ENCODE measurements around the gene STAMBPL1. TPM values are rescaled to one million over a fixed set of nuclear protein-coding genes. Genes with fewer than 3 reads are reported as not detected.

Gene STAMBPL1
- total and polyA plus RNA-seq, 2 donors (not counting 1 experiment from before 2014, with no cell fraction given) = 45.6 to 72.5 TPM

GRCh38 chr10:88941026-88941425, 61.0 kb downstream of the STAMBPL1 start:
- H3K27ac ChIP-seq (ENCODE audit: insufficient read depth, low read length) = no peak overlapping the region
- TF ChIP-seq CTCF (conservative IDR thresholded peaks at IDR 0.05 in 1 of 2, IDR thresholded peaks at IDR 0.05 in 1 of 2; ENCODE audit: low read depth in 1 of 2, low read length in 2 of 2) (no peak), EZH2 (IDR thresholded peaks at IDR 0.05; ENCODE audit: low read length, missing control alignments) (no peak)
- no peak overlapping the region for H3K9ac ChIP-seq (ENCODE audit: insufficient read depth, low read length)
- H2AFZ ChIP-seq (ENCODE audit: low read length) = no peak overlapping the region
- no peaks in the 10 kb centered on the region for H3K4me1 ChIP-seq (ENCODE audit: control insufficient read depth, extremely low read depth, insufficient read depth, low read length)
- no peak overlapping the region for H3K4me2 ChIP-seq (ENCODE audit: extremely low read depth, insufficient read depth, low read length)
- peaks cover 10% of the 10 kb centered on the region for H3K36me3 ChIP-seq (ENCODE audit: control insufficient read depth, insufficient read depth, low read length)
- H4K20me1 ChIP-seq (ENCODE audit: control insufficient read depth, extremely low read depth, insufficient read depth, low read length) = no peaks in the 10 kb centered on the region
- no peaks in the 10 kb centered on the region for H3K9me3 ChIP-seq (ENCODE audit: control insufficient read depth, insufficient read depth, low read depth, low read length)
- H3K27me3 ChIP-seq (ENCODE audit: control insufficient read depth, insufficient read depth, low read length) = no peaks in the 10 kb centered on the region
- no peaks in the 10 kb centered on the region for H3K79me2 ChIP-seq (ENCODE audit: control insufficient read depth, insufficient read depth, low read length)
- DNase-seq (ENCODE audit: low read depth in 2 of 2) = no peak
- H3K4me3 ChIP-seq (replicated peaks in 1 of 4; ENCODE audit: control extremely low read depth in 1 of 4, insufficient read depth in 1 of 4, low read depth in 3 of 4, low read length in 4 of 4) = no peak overlapping the region

GRCh38 chr10:88943778-88944177, 63.7 kb downstream of the STAMBPL1 start:
- H3K9me3 ChIP-seq (ENCODE audit: control insufficient read depth, insufficient read depth, low read depth, low read length) = no peaks in the 10 kb centered on the region
- H3K27me3 ChIP-seq (ENCODE audit: control insufficient read depth, insufficient read depth, low read length) = no peaks in the 10 kb centered on the region
- TF ChIP-seq CTCF (conservative IDR thresholded peaks at IDR 0.05 in 1 of 2, IDR thresholded peaks at IDR 0.05 in 1 of 2; ENCODE audit: low read depth in 1 of 2, low read length in 2 of 2) = no peak
- TF ChIP-seq EZH2 (IDR thresholded peaks at IDR 0.05; ENCODE audit: low read length, missing control alignments) = no peak
- H3K4me3 ChIP-seq (replicated peaks in 1 of 4; ENCODE audit: control extremely low read depth in 1 of 4, insufficient read depth in 1 of 4, low read depth in 3 of 4, low read length in 4 of 4) = no peak overlapping the region
- H3K36me3 ChIP-seq (ENCODE audit: control insufficient read depth, insufficient read depth, low read length) = peaks cover 8% of the 10 kb centered on the region
- H3K4me2 ChIP-seq (ENCODE audit: extremely low read depth, insufficient read depth, low read length) = no peak overlapping the region
- H4K20me1 ChIP-seq (ENCODE audit: control insufficient read depth, extremely low read depth, insufficient read depth, low read length) = no peaks in the 10 kb centered on the region
- H2AFZ ChIP-seq (ENCODE audit: low read length) = no peak overlapping the region
- H3K79me2 ChIP-seq (ENCODE audit: control insufficient read depth, insufficient read depth, low read length) = peaks cover 3% of the 10 kb centered on the region
- no peak overlapping the region for H3K9ac ChIP-seq (ENCODE audit: insufficient read depth, low read length)
- DNase-seq (ENCODE audit: low read depth in 2 of 2) = no peak
- no peak overlapping the region for H3K27ac ChIP-seq (ENCODE audit: insufficient read depth, low read length)
- H3K4me1 ChIP-seq (ENCODE audit: control insufficient read depth, extremely low read depth, insufficient read depth, low read length) = no peaks in the 10 kb centered on the region

- H3K27ac ChIP-seq (ENCODE audit: insufficient read depth, low read length) = no peak overlapping the region
- H3K4me2 ChIP-seq (ENCODE audit: extremely low read depth, insufficient read depth, low read length) = no peak overlapping the region
- no peaks in the 10 kb centered on the region for H4K20me1 ChIP-seq (ENCODE audit: control insufficient read depth, extremely low read depth, insufficient read depth, low read length)
- peaks cover 4% of the 10 kb centered on the region for H3K4me1 ChIP-seq (ENCODE audit: control insufficient read depth, extremely low read depth, insufficient read depth, low read length)
- TF ChIP-seq EZH2 (IDR thresholded peaks at IDR 0.05; ENCODE audit: low read length, missing control alignments) (no peak), CTCF (conservative IDR thresholded peaks at IDR 0.05 in 1 of 2, IDR thresholded peaks at IDR 0.05 in 1 of 2; ENCODE audit: low read depth in 1 of 2, low read length in 2 of 2) (no peak)
- no peak for DNase-seq (ENCODE audit: low read depth in 2 of 2)
- no peak overlapping the region for H2AFZ ChIP-seq (ENCODE audit: low read length)
- H3K9me3 ChIP-seq (ENCODE audit: control insufficient read depth, insufficient read depth, low read depth, low read length) = no peaks in the 10 kb centered on the region
- H3K27me3 ChIP-seq (ENCODE audit: control insufficient read depth, insufficient read depth, low read length) = no peaks in the 10 kb centered on the region
- H3K9ac ChIP-seq (ENCODE audit: insufficient read depth, low read length) = no peak overlapping the region
- peaks cover 8% of the 10 kb centered on the region for H3K36me3 ChIP-seq (ENCODE audit: control insufficient read depth, insufficient read depth, low read length)
- H3K79me2 ChIP-seq (ENCODE audit: control insufficient read depth, insufficient read depth, low read length) = peaks cover 7% of the 10 kb centered on the region
- H3K4me3 ChIP-seq (replicated peaks in 1 of 4; ENCODE audit: control extremely low read depth in 1 of 4, insufficient read depth in 1 of 4, low read depth in 3 of 4, low read length in 4 of 4) = no peak overlapping the region
These were observed 64.8 kb downstream of the STAMBPL1 start for GRCh38 chr10:88944813-88945212.
